GM12878 (cell line): ENCODE measurements around the gene HES7. TPM values are rescaled to one million over a fixed set of nuclear protein-coding genes. Genes with fewer than 3 reads are reported as not detected.

ENCODE experiments used
- ATAC-seq: fragments of 200-7000 bp; cut with Tn5 transposase; 3 replicates; pipeline ENCODE4 v1.9.1; 2020; ENCODE audit warnings: mild to moderate bottlenecking, moderate library complexity
- BruUV-seq: library from RNA; stranded (reverse); fragments of 400-500 nt; replicated peaks from 2 replicates; lab custom pipeline; 2021; lab: Mats Ljungman, UMichigan
- CTCF ChIA-PET: fragments of 300-600 bp; sonication (Branson Sonifier 250); formaldehyde crosslinking; extraction: SDS; loops from one replicate; lab custom pipeline; 2021; ENCODE audit warnings: inconsistent platforms; lab: Yijun Ruan, JAX
- POLR2A ChIA-PET: fragments of 350-600 bp; formaldehyde crosslinking; extraction: SDS; loops from one replicate; lab custom pipeline; 2021; ENCODE audit warnings: inconsistent platforms; lab: Charles Lee
- RAD21 ChIA-PET: fragments of 300-600 bp; sonication (Branson Sonifier 250); formaldehyde crosslinking; loops from one replicate; lab custom pipeline; 2023; ENCODE audit warnings: antibody characterized with exemption; ENCODE audit not compliant: unreplicated experiment; lab: Charles Lee
- SMC1A ChIA-PET: fragments of 300-600 bp; sonication (Branson Sonifier 250); formaldehyde crosslinking; loops from one replicate; lab custom pipeline; 2023; ENCODE audit not compliant: unreplicated experiment, uncharacterized antibody; lab: Charles Lee
- DNase-seq: peaks from one replicate; pipeline ENCODE4 v3.0.0-alpha.2; 2011; ENCODE audit warnings: low read depth, low spot score
- FAIRE-seq: peaks from 3 replicates; lab custom pipeline; 2011; peaks lifted over from hg19 to GRCh38; lab: Jason Lieb, UNC
- H2AFZ ChIP-seq: 2 replicates; pipeline ENCODE4 v1.6.0; 2011; ENCODE audit warnings: low read depth, low read length, control low read depth; ENCODE audit not compliant: control insufficient read depth
- H3K27ac ChIP-seq: 2 replicates; pipeline ENCODE4 v1.5.1; 2011; ENCODE audit warnings: control low read depth; ENCODE audit not compliant: control insufficient read depth, insufficient read depth
- H3K27me3 ChIP-seq, 2 experiments: replicated peaks in 1 of 2; 2 replicates each; pipeline versions ENCODE4 v1.6.0 to v1.6.1; 2011; ENCODE audit warnings: low read length in 1 of 2; ENCODE audit not compliant: control insufficient read depth in 2 of 2, insufficient read depth in 2 of 2
- H3K36me3 ChIP-seq, 2 experiments: 2 replicates each; pipeline ENCODE4 v1.5.1; 2011; ENCODE audit warnings: low read length in 1 of 2; ENCODE audit not compliant: control insufficient read depth in 2 of 2, insufficient read depth in 2 of 2
- H3K4me1 ChIP-seq: 2 replicates; pipeline ENCODE4 v1.6.1; 2011; ENCODE audit warnings: mild to moderate bottlenecking, low read length, moderate library complexity, mixed read lengths; ENCODE audit not compliant: control insufficient read depth, insufficient read depth
- H3K4me2 ChIP-seq: 2 replicates; pipeline ENCODE4 v1.6.0; 2011; ENCODE audit warnings: control low read depth; ENCODE audit not compliant: control insufficient read depth, insufficient read depth
- H3K4me3 ChIP-seq: fragments of 200-600 bp; sonication (generic); 2 replicates; pipeline ENCODE4 v1.5.1; 2016
- H3K79me2 ChIP-seq: 2 replicates; pipeline ENCODE4 v1.6.0; 2011; ENCODE audit warnings: low read length; ENCODE audit not compliant: control insufficient read depth, insufficient read depth
- H3K9ac ChIP-seq: 2 replicates; pipeline ENCODE4 v1.8.0; 2011; ENCODE audit warnings: low read length, control low read depth, mixed read lengths; ENCODE audit not compliant: control insufficient read depth, insufficient read depth
- H3K9me3 ChIP-seq: replicated peaks from 3 replicates; pipeline ENCODE4 v1.5.1; 2011; ENCODE audit warnings: mild to moderate bottlenecking, low read length; ENCODE audit not compliant: control insufficient read depth, insufficient read depth
- H4K20me1 ChIP-seq: 2 replicates; pipeline ENCODE4 v1.6.0; 2011; ENCODE audit not compliant: control insufficient read depth, insufficient read depth
- MEF2B ChIP-seq: fragments of 450-650 bp; IDR thresholded peaks from 2 replicates; pipeline ENCODE4 v1.6.1; 2018; ENCODE audit warnings: mild to moderate bottlenecking, moderate library complexity; ENCODE audit not compliant: partially characterized antibody, poor library complexity, severe bottlenecking
- MTA2 ChIP-seq: fragments of 450-650 bp; IDR thresholded peaks from 2 replicates; pipeline ENCODE4 v1.6.1; 2016; ENCODE audit warnings: low read depth, mild to moderate bottlenecking, moderate library complexity
- NFIC ChIP-seq: IDR thresholded peaks from 2 replicates; pipeline ENCODE4 v1.6.1; 2012; ENCODE audit warnings: low read depth, mild to moderate bottlenecking, inconsistent platforms, low read length, moderate library complexity
- POU2F2 ChIP-seq: IDR thresholded peaks from 3 replicates; pipeline ENCODE4 v1.6.1; 2011; ENCODE audit warnings: low read depth, mild to moderate bottlenecking, low read length, borderline replicate concordance
- RBBP5 ChIP-seq: fragments of 200-600 bp; sonication (generic); conservative IDR thresholded peaks from 2 replicates; pipeline ENCODE4 v1.6.1; 2016
- SRF ChIP-seq, 2 experiments: IDR thresholded peaks; 2 replicates each; pipeline ENCODE4 v1.6.1; 2011; ENCODE audit warnings: low read depth in 2 of 2, low read length in 2 of 2, mild to moderate bottlenecking in 1 of 2, moderate library complexity in 1 of 2
- TCF3 ChIP-seq: IDR thresholded peaks from 2 replicates; pipeline ENCODE4 v1.6.1; 2012; ENCODE audit warnings: low read depth, mild to moderate bottlenecking, low read length, borderline replicate concordance; ENCODE audit not compliant: insufficient read depth
- ZBTB40 ChIP-seq: fragments of 450-650 bp; IDR thresholded peaks from 2 replicates; pipeline ENCODE4 v1.6.1; 2016; ENCODE audit warnings: mild to moderate bottlenecking, moderate library complexity, borderline replicate concordance
- ZNF592 ChIP-seq: fragments of 450-650 bp; IDR thresholded peaks from 2 replicates; pipeline ENCODE4 v1.6.1; 2017; ENCODE audit warnings: mild to moderate bottlenecking, moderate library complexity
- WGBS: methylation state at CpG from one replicate; pipeline ENCODE4 v1.1.6; 2016; ENCODE audit warnings: low lambda C conversion rate; ENCODE audit not compliant: insufficient replicate concordance, insufficient coverage; ENCODE audit errors: missing lambda C conversion rate; 5-methylcytosine and 5-hydroxymethylcytosine counted together
- in situ Hi-C: fragments of 300-500 bp; cut with MboI; formaldehyde crosslinking; loops from 9 replicates; pipeline ENCODE4 v1.14.3; 2018; ENCODE audit warnings: mixed read lengths
- intact Hi-C: fragments of 100-400 bp; cut with micrococcal nuclease; formaldehyde crosslinking; loops from one replicate; pipeline ENCODE4 v1.14.2; 2022; ENCODE audit not compliant: unreplicated experiment
- polyA plus RNA-seq, 11 experiments: library from polyadenylated mRNA; depleted of rRNA in 4 of 11; unstranded in 6 of 11; stranded (reverse) in 5 of 11; fragments of >200 nt; fragmentation: Nextera tagmentation in 4 of 11; fragmentation: Illumina TruSeq in 1 of 11; extraction: Ambion mirVana in 4 of 11; extraction: Trizol in 1 of 11; gene quantifications; 1 replicate in 1 of 11; 2 replicates in 10 of 11; pipeline versions ENCODE4 v1.2.1 to v1.2.3, GENCODE V29; 2011 to 2016; ENCODE audit warnings: inconsistent platforms in 2 of 11, missing spikeins in 2 of 11, low read depth in 1 of 11
- total RNA-seq, 4 experiments: library from RNA; depleted of rRNA in 3 of 4; stranded (reverse); fragments of >200 nt in 3 of 4; fragmentation: Illumina TruSeq in 1 of 4; extraction: Trizol in 1 of 4; gene quantifications; 2 replicates each; pipeline versions ENCODE4 v1.2.1 to v1.2.3, GENCODE V29; 2013 to 2021

Gene HES7
- total and polyA plus RNA-seq, 10 of the 15 experiments (the other 5 are each of a cell fraction or from before 2014, with no cell fraction given) = 0.07 to 1.3 (median 0.63) TPM; not detected in 4

DNA sequence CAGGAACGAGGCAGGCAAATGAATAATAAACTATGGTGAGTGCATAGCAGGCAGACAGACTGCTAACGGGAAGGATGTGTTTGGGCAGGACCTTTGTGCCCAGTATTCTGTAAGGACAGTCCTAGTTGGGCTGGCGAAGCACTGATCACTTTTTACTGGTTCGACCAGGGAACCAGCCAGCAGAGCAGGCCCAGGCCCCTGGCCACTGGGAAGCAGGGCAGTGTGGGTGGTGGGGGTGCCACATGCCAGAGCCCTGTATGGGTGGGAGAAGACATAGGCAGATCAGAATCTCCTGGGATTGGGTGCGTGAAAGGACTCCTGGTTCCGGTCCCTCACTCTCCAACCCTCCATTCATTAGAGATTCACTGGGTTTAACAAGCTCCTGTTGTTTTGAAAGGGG, 42.8 kb upstream of the HES7 start (continued):
- no peak for TF ChIP-seq NFIC
- no peak for TF ChIP-seq ZBTB40

GRCh38 chr17:8164815-8165131, 40.9 kb upstream of the HES7 start:
- WGBS = 92% methylated on average over 6 of the region's 6 CpGs
- no TSS peak for BruUV-seq
- Histone ChIP-seq H4K20me1 (no peaks in the 10 kb centered on the region), H2AFZ (peak overlapping the region; percentile 62; the same call in 1 of the 2 replicates), H3K4me1 (peaks cover 29% of the 10 kb centered on the region), H3K9ac (no peak overlapping the region; the same call in 1 of the 2 replicates), H3K27me3 (no peaks in the 10 kb centered on the region), H3K79me2 (peaks cover 24% of the 10 kb centered on the region), H3K4me3 (no peak overlapping the region), H3K36me3 (peaks cover 0 to 2% of the 10 kb centered on the region in 2 experiments; a peak in 1 of 4 replicates), H3K27ac (no peak overlapping the region), H3K4me2 (no peak overlapping the region), H3K9me3 (no peaks in the 10 kb centered on the region)
- ATAC-seq (no peak), DNase-seq (no peak), FAIRE-seq (no peak)
- ChIA-PET SMC1A (interaction anchor here (0.6 to 1.2 kb wide), 2 partner anchors 9 to 93 kb away, joined by 3 to 7 read pairs; no protein-coding TSS in a partner anchor), RAD21 (interaction anchor here (1.1 to 1.7 kb wide), 2 partner anchors 9 to 130 kb away, joined by 3 to 9 read pairs; partner anchors contain the start of gene SLC25A35), CTCF (no interaction called here), POLR2A (interaction anchor here (1.0 to 1.3 kb wide), 3 partner anchors 8 to 57 kb away, joined by 3 to 11 read pairs (median 4); no protein-coding TSS in a partner anchor)
- intact Hi-C loops = loop anchor here (5.0 kb wide), 1 partner anchor 102 kb away; no protein-coding TSS in a partner anchor
- in situ Hi-C loops = no loop called here
- TF ChIP-seq TCF3 (no peak), POU2F2 (no peak), MEF2B (no peak), MTA2 (no peak), RBBP5 (no peak), SRF (IDR thresholded peaks at IDR 0.05; ENCODE audit: low read depth in 2 of 2, low read length in 2 of 2) (no peak), ZBTB40 (no peak), ZNF592 (no peak)
